AML-193 (cell line): ENCODE measurements around the gene LCE1D.

Source experiments
- DNase-seq, 2 experiments: peaks; one replicate each; lab custom pipeline; 2025; lab: John Stamatoyannopoulos, UW

LCE1D gene, protein sequence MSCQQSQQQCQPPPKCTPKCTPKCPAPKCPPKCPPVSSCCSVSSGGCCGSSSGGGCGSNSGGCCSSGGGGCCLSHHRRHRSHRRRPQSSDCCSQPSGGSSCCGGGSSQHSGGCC

DNA sequence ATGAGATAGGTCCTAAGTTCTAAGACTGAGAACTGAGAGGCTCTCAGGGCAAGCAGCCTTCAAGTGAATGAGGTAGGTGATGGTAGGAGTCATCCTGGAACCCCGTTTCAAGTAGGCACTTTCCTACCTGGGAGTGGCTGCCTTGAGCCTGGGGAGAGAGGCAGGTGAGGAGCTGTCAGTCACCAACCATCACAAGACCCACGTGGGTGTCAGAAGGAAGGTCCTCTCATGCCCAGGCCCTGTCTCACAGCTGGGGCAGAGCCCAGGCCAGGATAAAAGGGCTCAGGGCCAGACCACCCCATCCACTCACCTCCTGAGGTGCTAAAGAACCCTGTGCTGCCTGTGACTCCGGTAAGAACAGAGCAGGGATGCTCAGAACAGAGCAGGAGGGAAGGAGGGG lies at the start of gene LCE1D:
TSS of gene LCE1D (plus strand) at position 301 of the 400 bp plus-strand sequence. CDS start 1,074 bp downstream, outside the sequence.
- no peak for DNase-seq

DNA sequence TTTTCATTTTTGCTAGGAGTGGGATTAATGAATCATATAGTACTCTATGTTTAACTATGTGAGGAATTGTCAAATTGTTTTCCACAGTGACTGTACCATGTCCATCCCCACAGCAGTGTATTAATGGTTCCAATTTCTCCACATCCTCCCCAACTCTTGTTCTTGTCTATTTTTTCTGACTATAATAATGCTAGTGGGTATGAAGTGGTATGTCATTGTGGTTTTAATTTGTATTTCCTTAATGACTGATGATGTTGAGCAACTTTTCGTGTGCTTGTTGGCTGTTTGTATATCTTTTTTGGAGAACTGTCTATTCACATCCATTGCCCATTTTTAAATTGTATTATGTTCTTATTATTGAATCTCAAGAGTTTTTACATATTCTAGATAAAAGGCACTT lies 48.7 kb upstream of the LCE1D start:
- DNase-seq: no peak

DNA sequence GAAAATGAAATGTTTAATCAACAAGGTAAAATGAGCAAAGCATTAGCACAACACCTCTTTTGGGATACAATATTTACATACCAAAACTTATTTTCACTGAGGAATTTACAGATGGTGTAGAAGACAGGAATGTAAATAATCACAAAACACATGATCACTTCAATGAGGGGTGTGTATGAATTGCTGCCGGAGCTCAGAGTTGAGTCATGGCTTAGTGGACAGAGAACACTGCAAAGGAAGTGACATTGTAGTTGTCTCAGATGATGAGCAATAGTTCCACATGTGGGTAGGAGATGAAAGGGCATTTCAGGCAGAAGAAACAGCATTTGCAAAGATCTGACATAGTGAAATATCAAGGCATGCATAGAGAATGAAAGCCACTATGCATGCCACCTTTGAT lies 44.3 kb upstream of the LCE1D start:
- no peak for DNase-seq

DNA sequence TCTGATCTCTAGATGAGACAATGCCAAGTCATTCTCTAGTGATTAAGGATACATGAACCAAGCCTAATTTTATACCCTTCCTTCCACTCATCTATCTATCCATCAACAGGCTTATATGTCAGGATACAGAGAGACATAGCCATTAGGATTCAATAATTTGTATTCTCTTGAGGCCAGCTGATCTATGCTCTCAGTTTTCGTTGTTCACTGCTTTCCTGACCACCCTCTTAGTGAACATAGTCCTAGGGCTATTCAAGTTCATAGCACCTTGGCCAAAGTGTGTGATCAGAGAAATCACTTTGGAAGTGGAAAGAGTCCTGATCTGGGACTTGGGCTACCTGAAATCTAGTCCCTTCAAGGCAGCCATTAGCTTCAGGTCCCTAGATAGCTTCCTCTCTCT lies 42.9 kb upstream of the LCE1D start:
- DNase-seq: no peak

DNA sequence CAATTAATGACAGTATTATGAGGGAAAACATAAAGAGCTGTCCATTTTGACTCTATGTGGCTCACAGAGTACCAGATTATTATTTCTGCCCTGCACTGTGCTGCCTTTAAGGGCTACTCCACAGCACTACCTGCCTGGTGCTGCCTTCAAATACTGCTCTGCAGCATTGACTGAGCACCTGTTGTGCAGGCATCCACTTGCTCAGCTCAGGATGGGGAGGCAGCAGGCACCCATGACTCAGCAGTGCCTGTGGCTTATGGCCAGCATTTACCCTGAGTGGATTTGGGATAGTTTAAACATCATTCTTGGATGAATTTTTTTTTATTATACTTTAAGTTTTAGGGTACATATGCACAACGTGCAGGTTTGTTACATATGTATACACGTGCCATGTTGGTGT lies 39.6 kb upstream of the LCE1D start:
- DNase-seq: no peak

DNA sequence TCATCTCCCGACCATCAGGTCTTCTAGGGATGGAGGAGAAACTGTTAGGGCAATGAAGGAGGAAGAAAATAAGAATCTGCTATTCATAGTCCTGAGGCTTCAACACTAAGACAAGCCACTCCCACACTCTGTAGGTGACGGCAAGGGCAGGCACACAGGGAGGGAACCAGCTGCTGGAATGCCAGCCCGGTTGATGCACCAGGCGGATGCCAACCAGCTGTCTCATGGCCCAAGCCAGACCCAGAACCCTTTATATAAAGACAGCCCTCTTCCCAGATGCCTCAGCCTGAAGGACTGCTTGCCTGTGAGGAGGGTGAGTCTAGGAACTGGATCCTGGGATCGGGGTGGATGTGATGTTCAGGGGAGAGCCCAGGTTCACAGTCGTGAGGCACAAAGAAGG lies 38.8 kb upstream of the LCE1D start, which contains the start of gene KPRP:
TSS of gene KPRP (plus strand) at position 279 of the 400 bp plus-strand sequence. CDS start 1,564 bp downstream, outside the sequence.
- no peak for DNase-seq

DNA sequence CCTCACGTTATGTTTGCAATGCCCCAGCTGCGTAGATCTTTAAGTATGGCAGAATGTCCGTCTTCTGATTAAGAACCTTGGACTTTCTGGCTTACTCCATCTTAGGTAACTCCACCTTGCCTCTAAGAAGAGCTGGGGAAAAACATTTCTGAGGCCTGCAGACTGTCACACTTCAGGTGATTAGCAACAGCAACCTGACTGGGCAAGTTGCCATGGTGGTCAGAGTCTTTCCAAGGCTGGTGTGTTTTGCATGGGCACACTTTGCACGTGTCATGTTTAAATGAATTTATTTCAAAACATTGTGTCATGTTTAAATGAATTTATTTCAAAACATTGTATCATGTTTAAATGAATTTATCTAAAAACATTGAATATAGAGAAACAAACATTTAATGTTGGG lies 37.9 kb upstream of the LCE1D start:
- DNase-seq: no peak

DNA sequence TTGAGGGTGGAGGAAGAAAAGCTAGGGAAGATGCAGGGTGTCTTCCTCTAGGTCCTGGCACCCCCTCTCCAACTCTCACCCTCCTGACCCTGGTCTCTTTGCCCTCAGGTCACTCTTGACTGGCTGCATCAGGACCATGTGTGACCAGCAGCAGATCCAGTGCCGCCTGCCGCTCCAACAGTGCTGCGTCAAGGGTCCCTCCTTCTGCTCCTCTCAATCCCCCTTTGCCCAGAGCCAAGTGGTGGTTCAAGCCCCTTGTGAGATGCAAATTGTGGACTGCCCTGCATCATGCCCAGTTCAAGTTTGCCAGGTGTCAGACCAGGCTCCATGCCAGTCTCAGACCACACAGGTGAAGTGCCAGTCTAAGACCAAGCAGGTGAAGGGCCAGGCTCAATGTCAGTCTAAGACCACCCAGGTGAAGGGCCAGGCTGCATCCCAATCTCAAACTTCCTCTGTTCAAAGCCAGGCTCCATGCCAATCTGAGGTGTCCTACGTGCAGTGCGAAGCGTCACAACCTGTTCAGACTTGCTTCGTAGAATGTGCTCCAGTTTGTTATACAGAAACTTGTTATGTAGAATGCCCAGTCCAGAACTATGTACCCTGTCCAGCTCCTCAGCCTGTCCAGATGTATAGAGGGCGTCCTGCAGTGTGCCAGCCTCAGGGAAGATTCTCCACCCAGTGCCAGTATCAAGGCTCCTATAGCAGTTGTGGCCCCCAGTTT lies 36.9 kb upstream of the LCE1D start:
- DNase-seq: no peak

DNA sequence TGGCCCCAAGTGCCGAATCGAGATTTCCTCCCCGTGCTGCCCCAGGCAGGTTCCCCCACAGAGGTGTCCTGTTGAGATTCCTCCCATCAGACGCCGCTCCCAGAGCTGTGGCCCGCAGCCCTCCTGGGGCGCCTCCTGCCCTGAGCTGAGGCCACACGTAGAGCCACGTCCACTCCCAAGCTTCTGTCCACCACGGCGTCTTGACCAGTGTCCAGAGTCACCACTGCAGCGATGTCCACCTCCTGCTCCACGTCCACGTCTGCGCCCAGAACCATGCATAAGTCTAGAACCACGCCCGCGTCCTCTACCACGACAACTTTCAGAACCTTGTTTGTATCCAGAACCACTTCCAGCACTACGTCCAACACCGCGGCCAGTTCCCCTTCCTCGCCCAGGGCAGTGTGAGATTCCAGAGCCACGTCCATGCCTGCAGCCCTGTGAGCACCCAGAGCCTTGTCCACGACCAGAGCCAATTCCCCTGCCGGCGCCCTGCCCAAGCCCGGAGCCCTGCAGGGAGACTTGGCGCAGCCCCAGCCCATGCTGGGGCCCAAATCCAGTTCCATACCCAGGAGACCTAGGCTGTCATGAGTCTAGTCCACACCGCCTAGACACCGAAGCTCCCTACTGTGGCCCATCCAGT lies 35.9 kb upstream of the LCE1D start:
- DNase-seq: no peak

DNA sequence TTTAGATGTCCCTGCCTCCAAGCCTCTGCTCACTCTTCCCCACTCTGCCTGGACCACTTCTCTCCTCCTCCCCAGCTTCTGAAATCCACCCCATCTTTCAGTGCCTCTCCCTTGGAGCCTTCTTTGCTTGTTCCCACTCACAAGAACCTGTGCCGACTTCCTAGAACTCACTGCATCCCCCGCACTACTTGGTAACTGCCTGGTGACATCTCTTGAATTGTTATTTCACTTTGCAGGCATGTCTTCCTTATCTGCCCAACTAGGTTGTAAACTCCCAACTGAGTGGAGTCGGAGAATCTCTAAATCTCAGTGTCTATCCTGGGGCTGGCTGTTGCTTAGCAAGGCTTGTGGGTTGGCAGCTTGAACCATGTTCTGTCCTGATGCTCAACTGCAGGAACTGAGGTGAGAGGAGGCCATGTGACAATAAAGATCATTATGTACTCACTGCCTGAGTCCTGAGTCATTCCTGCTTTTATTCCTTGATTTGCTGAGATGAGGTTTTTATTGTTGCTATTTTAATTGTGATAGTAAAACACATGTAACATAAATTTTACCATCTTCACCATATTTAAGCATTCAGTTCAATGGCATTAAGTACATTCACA lies 34.8 kb upstream of the LCE1D start:
- no peak for DNase-seq

DNA sequence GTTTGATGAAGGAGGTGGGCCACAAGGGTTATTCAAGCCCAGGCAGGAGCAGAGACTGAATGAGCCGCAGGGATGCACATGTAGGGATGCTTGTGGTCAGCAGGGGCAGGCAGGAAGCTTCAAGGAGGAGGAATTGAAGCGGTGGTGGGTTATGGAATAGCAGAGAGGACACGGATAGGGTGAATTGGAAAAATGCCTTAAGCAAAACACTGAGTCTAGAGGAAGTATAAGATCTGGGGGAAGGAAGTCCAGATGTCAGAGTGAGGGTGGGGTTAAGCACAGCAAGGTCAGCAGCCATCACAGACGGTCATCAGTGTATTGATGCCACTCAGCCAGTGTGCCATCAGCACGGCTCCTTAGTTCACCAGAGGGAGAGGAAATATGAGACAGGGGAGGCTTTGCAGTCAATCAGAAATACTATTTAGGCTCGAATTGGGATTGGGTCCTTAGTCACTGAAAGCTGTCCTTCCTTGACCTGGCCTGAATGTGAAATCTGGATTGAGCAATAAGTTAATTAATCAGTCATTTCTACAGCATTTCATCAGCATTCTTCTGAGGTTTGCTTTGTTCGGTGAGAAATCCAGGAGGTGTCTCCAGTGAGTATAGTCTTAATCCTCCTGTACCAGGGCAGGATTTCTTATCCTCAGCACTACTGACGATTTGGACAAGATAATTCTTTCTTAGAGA lies 27.5 kb upstream of the LCE1D start:
- no peak for DNase-seq

DNA sequence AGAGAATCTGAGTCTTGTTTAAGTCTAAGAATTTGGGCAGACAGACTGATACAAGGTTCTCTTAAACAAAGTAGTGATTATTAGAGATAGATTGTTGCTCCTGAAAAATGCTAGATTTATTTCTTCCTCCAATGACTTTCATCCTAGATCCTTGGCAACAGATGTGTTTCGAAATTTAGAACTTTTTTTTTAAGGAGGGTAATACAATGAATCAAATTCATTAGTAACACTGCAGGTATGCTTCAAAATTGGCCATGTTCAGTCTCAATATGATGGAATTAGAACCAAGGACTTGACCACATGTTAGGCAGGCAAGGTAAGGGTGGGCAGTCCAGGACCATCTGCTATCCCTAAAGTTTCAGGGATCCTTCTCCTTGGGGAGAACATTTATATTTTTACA lies 26.1 kb upstream of the LCE1D start:
- no peak for DNase-seq

DNA sequence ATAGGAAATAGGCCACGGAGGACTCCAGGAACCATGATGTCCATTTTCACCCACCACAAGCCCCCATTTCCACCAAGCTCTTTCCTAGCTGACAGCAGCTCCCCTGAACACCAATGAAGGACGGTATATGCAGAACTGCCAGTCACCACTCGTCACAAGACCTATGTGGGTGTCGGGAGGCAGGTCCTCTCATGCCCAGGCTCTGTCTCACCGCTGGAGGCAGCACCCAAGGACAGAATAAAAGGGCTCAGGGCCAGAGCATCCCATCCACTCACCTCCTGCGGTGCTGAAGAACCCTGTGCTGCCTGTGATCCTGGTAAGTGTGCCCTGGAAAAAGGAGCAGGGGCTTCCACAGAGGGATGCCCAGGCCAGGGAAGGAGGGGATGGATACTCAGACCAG lies 21.6 kb upstream of the LCE1D start, which contains the start of gene LCE1F:
TSS of gene LCE1F (plus strand) at position 266 of the 400 bp plus-strand sequence. CDS start 1,232 bp downstream, outside the sequence.
- no peak for DNase-seq

DNA sequence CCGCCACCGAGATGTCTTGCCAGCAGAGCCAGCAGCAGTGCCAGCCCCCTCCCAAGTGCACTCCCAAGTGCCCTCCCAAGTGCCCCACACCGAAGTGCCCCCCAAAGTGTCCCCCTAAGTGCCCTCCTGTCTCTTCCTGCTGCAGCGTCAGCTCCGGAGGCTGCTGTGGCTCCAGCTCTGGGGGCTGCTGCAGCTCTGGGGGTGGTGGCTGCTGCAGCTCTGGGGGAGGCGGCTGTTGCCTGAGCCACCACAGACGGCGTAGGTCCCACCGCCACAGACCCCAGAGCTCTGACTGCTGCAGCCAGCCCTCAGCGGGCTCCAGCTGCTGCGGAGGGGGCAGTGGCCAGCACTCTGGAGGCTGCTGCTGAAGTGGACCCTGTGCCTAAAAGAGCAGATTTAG lies 20.2 kb upstream of the LCE1D start:
- no peak for DNase-seq

DNA sequence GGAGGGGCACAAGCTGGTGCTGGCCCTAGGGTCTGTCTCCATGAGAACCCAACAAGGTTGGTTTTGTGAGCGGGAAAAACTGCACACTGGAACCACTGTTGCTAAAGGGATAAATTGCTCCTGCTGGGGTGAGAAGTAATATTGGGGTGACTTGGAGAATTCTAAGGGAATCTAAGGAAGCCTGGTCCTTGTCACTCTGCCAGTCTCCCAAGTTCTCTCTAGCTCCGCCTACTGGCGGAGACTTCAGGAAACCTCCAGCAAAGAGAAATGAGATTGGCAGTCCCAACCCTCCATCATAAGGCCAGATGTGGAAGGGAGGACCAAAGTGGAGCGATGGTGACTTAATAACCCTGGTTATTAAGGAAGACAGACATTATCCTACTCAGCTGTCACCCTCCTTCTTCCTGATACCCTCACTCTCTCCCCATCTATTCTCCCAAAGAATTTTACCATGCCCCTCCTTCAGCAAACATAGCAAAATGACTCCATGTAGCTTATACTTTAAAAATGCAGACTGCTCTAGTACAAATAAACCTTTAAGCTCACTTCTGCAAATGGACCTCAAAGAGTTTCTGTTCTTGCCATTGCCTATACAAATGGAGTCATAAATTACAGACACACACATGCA lies 18.9 kb upstream of the LCE1D start:
- peak; percentile 1 for DNase-seq

DNA sequence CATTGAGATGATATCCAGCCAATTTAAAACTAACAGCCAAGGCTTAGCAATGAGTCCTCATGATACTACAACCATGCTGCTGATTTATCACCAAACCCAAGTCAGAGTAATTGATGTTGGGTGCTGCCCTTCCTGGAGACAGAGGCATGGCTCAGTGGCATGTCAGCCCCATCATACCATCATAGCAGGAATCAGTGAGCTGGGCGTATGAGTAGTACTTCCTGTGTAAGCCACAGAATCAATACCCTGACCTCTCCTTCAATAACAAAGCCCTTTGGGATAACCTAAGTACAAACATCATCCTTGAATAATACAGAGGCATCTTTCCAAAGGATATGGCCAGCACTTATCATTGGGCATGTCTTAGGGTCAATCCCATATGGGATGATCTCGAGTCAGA lies 13.4 kb upstream of the LCE1D start:
- no peak for DNase-seq

DNA sequence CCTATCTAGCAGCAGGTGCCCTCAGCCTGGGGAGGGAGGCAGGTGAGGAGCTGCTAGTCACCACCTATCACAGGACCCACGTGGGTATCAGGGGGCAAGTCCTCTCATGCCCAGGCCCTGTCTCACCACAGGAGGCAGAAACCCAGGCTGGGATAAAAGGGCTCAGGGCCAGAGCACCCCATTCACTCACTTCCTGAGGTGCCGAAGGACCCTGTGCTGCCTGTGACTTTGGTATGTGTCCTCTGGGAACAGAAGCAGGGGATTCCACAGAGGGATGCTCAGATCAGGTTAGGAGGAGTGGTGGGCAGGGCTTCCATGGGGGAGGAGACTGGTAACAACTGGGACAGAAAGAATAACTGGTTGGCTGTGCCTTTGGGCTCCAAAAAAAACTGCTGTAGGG lies 10.4 kb upstream of the LCE1D start, which contains the start of gene LCE1E:
TSS of gene LCE1E (plus strand) at position 181 of the 400 bp plus-strand sequence. CDS start 1,043 bp downstream, outside the sequence.
- no peak for DNase-seq

DNA sequence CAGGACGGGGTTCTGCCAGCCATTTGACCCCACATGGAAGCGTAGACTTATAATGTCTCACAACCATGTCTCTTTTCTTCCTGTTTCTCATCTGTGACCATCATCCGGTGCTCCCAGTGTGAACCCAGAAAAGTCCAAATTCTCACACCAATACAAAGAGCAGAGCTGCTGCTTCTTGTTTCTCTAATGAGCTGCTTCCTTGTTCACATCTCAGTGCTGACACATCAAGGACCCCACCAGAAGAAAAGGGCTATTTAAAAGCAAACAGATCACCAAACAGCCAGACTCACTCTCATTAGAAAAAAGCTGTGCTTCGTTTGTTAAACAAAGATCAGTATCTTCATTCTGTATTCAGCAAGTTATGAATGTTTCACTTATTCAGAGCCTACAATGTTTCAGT lies 835 bp upstream of the LCE1D start:
- DNase-seq: no peak

DNA sequence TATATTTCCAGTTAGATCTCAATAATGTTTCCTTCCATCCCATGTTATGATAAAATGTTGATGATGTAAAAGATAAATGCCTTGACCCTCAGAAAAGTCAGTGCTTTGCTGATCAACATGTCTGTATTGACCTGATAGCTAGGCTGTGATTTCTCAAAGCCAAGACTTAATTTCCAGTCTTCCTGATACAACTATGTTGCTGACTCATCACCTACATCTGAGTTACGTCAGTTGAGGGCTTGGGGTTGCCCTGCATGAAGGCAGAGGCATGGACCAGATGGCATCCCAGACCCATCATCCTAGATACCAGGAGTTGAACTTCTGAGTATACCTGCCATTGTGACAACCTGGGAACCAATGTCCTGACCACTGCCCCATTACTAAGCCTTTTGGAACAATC lies 4.8 kb downstream of the LCE1D start:
- DNase-seq: no peak

DNA sequence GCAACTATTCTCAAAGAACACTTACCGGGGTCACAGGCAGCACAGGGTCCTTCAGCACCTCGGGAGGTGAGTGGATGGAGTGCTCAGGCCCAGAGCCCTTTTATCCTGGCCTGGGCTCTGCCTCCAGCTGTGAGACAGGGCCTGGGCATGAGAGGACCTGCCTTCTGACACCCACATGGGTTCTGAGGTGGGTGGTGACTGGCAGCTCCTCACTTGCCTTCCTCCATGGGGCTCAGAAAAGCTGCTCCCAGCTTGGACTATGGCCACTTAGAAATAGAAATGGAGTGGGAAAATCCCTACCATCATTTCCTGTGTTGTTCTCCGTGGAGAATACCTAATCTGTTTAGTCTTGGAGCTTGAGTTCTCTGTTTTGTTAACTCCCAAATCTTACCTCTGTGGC lies 10.1 kb downstream of the LCE1D start, which contains the start of gene LCE1C:
TSS of gene LCE1C (minus strand) at position 76 of the 400 bp plus-strand sequence. CDS start 1,173 bp downstream, outside the sequence.
- no peak for DNase-seq

DNA sequence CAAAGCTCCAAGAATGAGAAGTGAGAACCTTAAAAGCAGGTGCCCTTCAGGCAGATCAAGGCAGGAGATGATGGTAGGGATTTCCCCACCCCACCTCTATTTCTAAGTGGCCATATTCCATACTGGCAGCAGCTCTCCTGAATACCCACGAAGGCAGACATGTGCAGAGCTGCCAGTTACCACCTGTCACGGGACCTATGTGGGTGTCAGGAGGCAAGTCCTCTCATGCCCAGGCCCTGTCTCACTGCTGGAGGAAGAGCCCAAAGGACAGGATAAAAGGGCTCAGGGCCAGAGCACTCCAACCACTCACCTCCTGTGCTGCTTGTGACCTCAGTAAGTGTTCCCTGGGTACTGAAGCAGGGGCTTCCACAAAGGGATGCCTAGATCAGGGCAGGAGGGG lies 14.5 kb downstream of the LCE1D start:
- DNase-seq: no peak

DNA sequence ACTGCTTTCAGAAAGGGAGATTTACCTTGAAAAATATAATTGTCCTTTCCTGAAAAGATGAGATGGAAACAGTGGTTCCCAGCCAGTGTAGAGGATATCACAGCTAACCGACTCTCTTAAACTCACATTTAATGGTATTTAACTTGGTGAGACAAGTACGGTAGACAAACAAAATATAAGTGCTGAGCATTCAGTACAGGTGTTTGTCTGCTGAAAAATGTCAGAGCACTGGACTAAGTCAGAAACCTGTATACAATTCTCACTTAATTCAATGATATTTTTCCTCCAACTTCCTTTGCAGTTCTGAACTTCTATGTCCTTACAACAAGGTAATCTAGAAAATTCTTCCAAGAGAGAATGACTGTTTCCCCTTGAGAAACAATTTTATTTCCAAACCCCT lies 15.2 kb downstream of the LCE1D start, which contains the start of gene LCE1B:
TSS of gene LCE1B (plus strand) at position 301 of the 400 bp plus-strand sequence. CDS start 476 bp downstream, outside the sequence.
- no peak for DNase-seq
